ENCODE results near the gene ATP6V0A1.
A peak's percentile ranks its signal among the peaks of the same experiment; 100 is the strongest.
"Not testable (repeated sequence)": the region's sequence is repeated elsewhere in the genome, so short reads cannot be mapped to it uniquely, and the experiment has no call there.

The ATP6V0A1 gene

GRCh38 chr17:42553866-42554249 is 95.2 kb downstream of the ATP6V0A1 start:
- peak; percentile 18 for FAIRE-seq
- DNase-seq (ENCODE audit: extremely low spot score, insufficient read length, low read depth) = no peak

GRCh38 chr17:42554250-42555121 is 95.8 kb downstream of the ATP6V0A1 start:
- peak; percentile 81 for FAIRE-seq

GRCh38 chr17:42555122-42555622 is 96.5 kb downstream of the ATP6V0A1 start:
- DNase-seq (ENCODE audit: extremely low spot score, insufficient read length, low read depth) (no peak), FAIRE-seq (no peak)

More at GRCh38 chr17:42554250-42555121, 95.8 kb downstream of the ATP6V0A1 start:
- DNase-seq (ENCODE audit: extremely low spot score, insufficient read length, low read depth) = peak; percentile 77

- not testable (repeated sequence) for DNase-seq (ENCODE audit: extremely low spot score, insufficient read length, low read depth)
- FAIRE-seq = peak; percentile 76
Measured at GRCh38 chr17:42555961-42556617, 97.4 kb downstream of the ATP6V0A1 start.

GRCh38 chr17:42559075-42559474 is 100.4 kb downstream of the ATP6V0A1 start:
- FAIRE-seq = no peak
- no peak for DNase-seq (ENCODE audit: extremely low spot score, insufficient read length, low read depth)

GRCh38 chr17:42560246-42560645 is 101.6 kb downstream of the ATP6V0A1 start:
- DNase-seq (ENCODE audit: extremely low spot score, insufficient read length, low read depth) (no peak), FAIRE-seq (no peak)

- FAIRE-seq = peak; percentile 93
- DNase-seq (ENCODE audit: extremely low spot score, insufficient read length, low read depth) = peak; percentile 96
Measured at GRCh38 chr17:42561897-42562387, 103.3 kb downstream of the ATP6V0A1 start, which contains the start of gene COASY. TSS of gene COASY (plus strand) at chr17:42562148. CDS start at chr17:42562623, 475 bp downstream.

- no peak for FAIRE-seq
- no peak for DNase-seq (ENCODE audit: extremely low spot score, insufficient read length, low read depth)
Measured at GRCh38 chr17:42562388-42563142, 103.9 kb downstream of the ATP6V0A1 start.

GRCh38 chr17:42563143-42563509 is 104.4 kb downstream of the ATP6V0A1 start:
- FAIRE-seq (no peak), DNase-seq (ENCODE audit: extremely low spot score, insufficient read length, low read depth) (no peak)

- DNase-seq (ENCODE audit: extremely low spot score, insufficient read length, low read depth) (no peak), FAIRE-seq (no peak)
Measured at GRCh38 chr17:42563543-42563942, 104.9 kb downstream of the ATP6V0A1 start.

- DNase-seq (ENCODE audit: extremely low spot score, insufficient read length, low read depth) (no peak), FAIRE-seq (no peak)
Measured at GRCh38 chr17:42563950-42564349, 105.3 kb downstream of the ATP6V0A1 start.

- DNase-seq (ENCODE audit: extremely low spot score, insufficient read length, low read depth) = no peak
- no peak for FAIRE-seq
Measured at GRCh38 chr17:42564815-42565522, 106.3 kb downstream of the ATP6V0A1 start.

- DNase-seq (ENCODE audit: extremely low spot score, insufficient read length, low read depth) = no peak
- no peak for FAIRE-seq
Measured at GRCh38 chr17:42565523-42566214, 107.0 kb downstream of the ATP6V0A1 start.

GRCh38 chr17:42566215-42566882 is 107.7 kb downstream of the ATP6V0A1 start:
- DNase-seq (ENCODE audit: extremely low spot score, insufficient read length, low read depth) (no peak), FAIRE-seq (no peak)

GRCh38 chr17:42566883-42567573 is 108.3 kb downstream of the ATP6V0A1 start, which contains the start of gene MLX:
TSS of gene MLX (plus strand) at chr17:42567100. CDS start at chr17:42567125, 25 bp downstream.
- FAIRE-seq = peak; percentile 95
- DNase-seq (ENCODE audit: extremely low spot score, insufficient read length, low read depth) = peak; percentile 100

GRCh38 chr17:42568341-42569111 is 109.8 kb downstream of the ATP6V0A1 start:
- DNase-seq (ENCODE audit: extremely low spot score, insufficient read length, low read depth) = no peak
- no peak for FAIRE-seq

Data from GM18507 (cell line).